D721Med (cell line): ENCODE data around the gene IGSF9B.

Experiments
- DNase-seq: peaks from one replicate; pipeline ENCODE4 v3.0.0; 2011; ENCODE audit warnings: low spot score; ENCODE audit not compliant: insufficient read length
- FAIRE-seq: peaks from 2 replicates; lab custom pipeline; 2011; peaks lifted over from hg19 to GRCh38; lab: Jason Lieb, UNC
- CTCF ChIP-seq: IDR thresholded peaks from 2 replicates; pipeline ENCODE4 v1.5.1; 2012; ENCODE audit warnings: mild to moderate bottlenecking, control low read depth; ENCODE audit not compliant: insufficient read depth; ENCODE audit errors: missing control alignments

IGSF9B gene

GRCh38 chr11:133916784-133917440 lies 39.9 kb downstream of the IGSF9B start:
- FAIRE-seq (no peak), DNase-seq (no peak)
- TF ChIP-seq CTCF: no peak

- FAIRE-seq: no peak
- no peak for DNase-seq
- no peak for TF ChIP-seq CTCF
Observed at GRCh38 chr11:133913761-133914160, 43.0 kb downstream of the IGSF9B start.

- TF ChIP-seq CTCF: no peak
- DNase-seq (no peak), FAIRE-seq (no peak)
Observed at GRCh38 chr11:133911171-133911570, 45.6 kb downstream of the IGSF9B start.

GRCh38 chr11:133910101-133910500 lies 46.7 kb downstream of the IGSF9B start:
- no peak for FAIRE-seq
- DNase-seq: no peak
- no peak for TF ChIP-seq CTCF

- DNase-seq (no peak), FAIRE-seq (no peak)
- TF ChIP-seq CTCF: no peak
Observed at GRCh38 chr11:133908827-133909226, 47.9 kb downstream of the IGSF9B start.

GRCh38 chr11:133907841-133908241 lies 48.9 kb downstream of the IGSF9B start:
- FAIRE-seq (no peak), DNase-seq (no peak)
- TF ChIP-seq CTCF: no peak

GRCh38 chr11:133907216-133907615 lies 49.6 kb downstream of the IGSF9B start:
- DNase-seq (no peak), FAIRE-seq (no peak)
- no peak for TF ChIP-seq CTCF
